Mesendoderm (in vitro differentiated cells): ENCODE results near the gene DIP2A.

Experiments
- DNase-seq: peaks from one replicate; pipeline ENCODE4 v3.0.0; 2013
- H2AK5ac ChIP-seq: 2 replicates; pipeline ENCODE4 v1.6.1; 2013; ENCODE audit warnings: low read length, inconsistent platforms
- H2BK120ac ChIP-seq: 2 replicates; pipeline ENCODE4 v1.6.1; 2013; ENCODE audit warnings: low read depth, mild to moderate bottlenecking, low read length, moderate library complexity, mixed read lengths
- H2BK15ac ChIP-seq: replicated peaks from 2 replicates; pipeline ENCODE4 v1.6.1; 2013; ENCODE audit warnings: low read depth, mild to moderate bottlenecking, moderate library complexity
- H2BK5ac ChIP-seq: 2 replicates; pipeline ENCODE4 v1.6.1; 2013; ENCODE audit warnings: low read length, inconsistent platforms
- H3K18ac ChIP-seq: 2 replicates; pipeline ENCODE4 v1.6.1; 2013; ENCODE audit warnings: mild to moderate bottlenecking, low read length, mixed read lengths
- H3K23ac ChIP-seq: one replicate; pipeline ENCODE4 v1.6.1; 2013; ENCODE audit warnings: low read length
- H3K27ac ChIP-seq: 2 replicates; pipeline ENCODE4 v1.5.1; 2013; ENCODE audit warnings: low read depth, mild to moderate bottlenecking, inconsistent platforms, low read length, moderate library complexity
- H3K27me3 ChIP-seq: 2 replicates; pipeline ENCODE4 v1.6.1; 2013; ENCODE audit warnings: low read length, control low read depth, mild to moderate bottlenecking, inconsistent platforms; ENCODE audit not compliant: insufficient read depth, poor library complexity
- H3K36me3 ChIP-seq: 2 replicates; pipeline ENCODE4 v1.6.1; 2013; ENCODE audit warnings: low read length, inconsistent platforms; ENCODE audit not compliant: control insufficient read depth, insufficient read depth
- H3K4ac ChIP-seq: one replicate; pipeline ENCODE4 v1.6.1; 2013; ENCODE audit warnings: low read depth, mild to moderate bottlenecking, low read length, moderate library complexity
- H3K4me1 ChIP-seq: 2 replicates; pipeline ENCODE4 v1.6.1; 2013; ENCODE audit warnings: low read depth, low read length, inconsistent platforms; ENCODE audit not compliant: control insufficient read depth
- H3K4me2 ChIP-seq: 2 replicates; pipeline ENCODE4 v1.6.1; 2013; ENCODE audit warnings: low read length
- H3K4me3 ChIP-seq: 2 replicates; pipeline ENCODE4 v1.5.1; 2013; ENCODE audit warnings: mild to moderate bottlenecking, low read length
- H3K56ac ChIP-seq: one replicate; pipeline ENCODE4 v1.6.1; 2013; ENCODE audit warnings: low read length
- H3K79me1 ChIP-seq: 2 replicates; pipeline ENCODE4 v1.6.1; 2013; ENCODE audit warnings: low read length, inconsistent platforms
- H3K79me2 ChIP-seq: 2 replicates; pipeline ENCODE4 v1.6.1; 2013; ENCODE audit warnings: mild to moderate bottlenecking, low read length; ENCODE audit not compliant: control insufficient read depth, insufficient read depth
- H3K9ac ChIP-seq: 2 replicates; pipeline ENCODE4 v1.6.1; 2013; ENCODE audit warnings: low read length, inconsistent platforms
- H4K5ac ChIP-seq: one replicate; pipeline ENCODE4 v1.6.1; 2013; ENCODE audit warnings: low read length
- H4K8ac ChIP-seq: one replicate; pipeline ENCODE4 v1.6.1; 2013; ENCODE audit warnings: low read depth, mild to moderate bottlenecking, control low read depth, low read length, moderate library complexity
- WGBS: extraction: QIAGEN DNeasy Blood & Tissue Kit; methylation state at CpG from one replicate; pipeline ENCODE4 v1.1.7; 2013; ENCODE audit warnings: low lambda C conversion rate, missing lambda C conversion rate; ENCODE audit not compliant: insufficient coverage; ENCODE audit errors: extremely low coverage; 5-methylcytosine and 5-hydroxymethylcytosine counted together

The DIP2A gene

DNA sequence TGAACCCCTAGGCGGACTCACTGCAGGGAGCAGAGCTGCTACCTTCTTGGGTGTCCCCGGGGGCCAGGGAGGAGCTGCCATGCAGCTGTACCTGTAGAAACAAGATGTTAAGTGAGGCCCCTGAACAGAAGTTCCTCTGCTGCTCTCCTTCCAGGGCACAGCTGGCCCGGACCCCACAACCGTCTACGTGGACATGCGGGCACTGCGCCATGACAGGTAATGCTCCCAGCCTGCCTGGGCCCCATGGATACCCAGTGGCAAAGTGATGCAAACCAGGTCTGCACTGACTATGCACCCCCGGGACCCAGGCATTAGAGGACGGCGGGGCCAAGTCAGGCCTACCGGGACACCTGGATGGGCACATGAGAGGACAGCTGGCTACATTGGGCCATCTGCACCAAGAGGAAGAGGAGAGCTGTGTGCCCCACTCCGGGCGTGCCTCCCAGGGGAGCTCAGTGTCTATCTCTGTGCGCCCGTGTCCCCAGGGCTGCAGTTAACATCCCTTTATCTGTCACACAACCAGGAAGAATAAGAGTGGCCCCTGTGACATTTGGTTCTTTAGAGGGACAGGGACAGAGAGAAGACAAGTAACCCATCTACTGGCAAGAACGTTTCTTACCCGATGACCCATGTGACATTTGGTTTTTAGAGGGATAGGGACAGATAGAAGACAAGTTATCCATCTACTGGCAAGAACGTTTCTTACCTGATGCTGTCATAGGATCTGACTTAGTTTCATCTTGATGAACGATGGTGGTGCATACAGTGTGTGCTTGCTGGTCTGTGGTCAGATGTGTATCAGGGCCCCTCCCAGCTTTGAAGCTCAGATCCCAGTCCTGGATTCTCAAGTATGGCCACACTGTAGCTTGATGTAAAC lies 102.1 kb downstream of the DIP2A start:
- DNase-seq: no peak
- Histone ChIP-seq H3K36me3 (peaks cover 3% of the 10 kb centered on the region), H3K9ac (no peak overlapping the region), H3K79me1 (no peaks in the 10 kb centered on the region), H2BK15ac (no peak overlapping the region), H2BK5ac (no peak overlapping the region), H3K27me3 (no peaks in the 10 kb centered on the region), H3K56ac (no peak overlapping the region), H3K4me1 (no peaks in the 10 kb centered on the region), H4K5ac (no peak overlapping the region), H3K18ac (no peak overlapping the region), H3K79me2 (no peaks in the 10 kb centered on the region), H2BK120ac (no peak overlapping the region), H4K8ac (no peak overlapping the region), H3K4ac (no peak overlapping the region), H3K4me3 (no peak overlapping the region), H3K23ac (no peak overlapping the region), H3K27ac (no peak overlapping the region), H2AK5ac (no peak overlapping the region), H3K4me2 (no peak overlapping the region)
- WGBS: no CpG with 5 or more reads among the region's 19 CpGs

DNA sequence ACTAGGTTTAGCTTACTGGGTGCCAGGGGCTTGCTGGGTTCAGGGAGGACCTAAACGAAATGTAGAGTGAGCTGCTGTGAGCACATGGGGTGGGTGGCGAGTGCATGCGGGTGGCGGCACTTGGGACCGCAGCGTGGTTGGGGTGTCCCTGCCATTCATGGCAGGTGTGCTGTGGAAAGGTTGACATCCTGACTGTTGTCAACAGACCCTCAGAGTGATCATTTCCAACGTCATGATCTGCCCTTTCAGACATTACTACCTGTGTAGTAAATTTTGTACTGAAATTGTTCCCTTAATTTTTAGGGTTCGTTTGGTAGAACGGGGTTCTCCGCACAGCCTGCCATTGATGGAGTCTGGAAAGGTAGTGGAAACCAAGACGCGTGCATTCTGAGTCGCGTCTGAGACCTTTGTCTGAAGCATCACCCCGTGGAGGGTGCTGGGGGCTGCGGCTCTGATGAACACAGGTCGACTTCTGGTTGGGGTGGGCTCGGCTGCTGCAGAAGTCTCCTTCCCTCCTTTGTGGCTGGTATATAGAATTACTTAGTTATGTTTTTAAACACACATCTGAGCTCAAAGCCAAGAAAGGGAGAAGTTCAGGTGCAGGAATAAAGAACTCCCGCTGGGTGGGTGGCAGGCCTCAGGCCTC lies 102.9 kb downstream of the DIP2A start:
- peaks cover 3% of the 10 kb centered on the region for H3K36me3 ChIP-seq
- no peak overlapping the region for H4K8ac ChIP-seq
- no peak overlapping the region for H2AK5ac ChIP-seq
- H4K5ac ChIP-seq: no peak overlapping the region
- no peak overlapping the region for H2BK120ac ChIP-seq
- H2BK15ac ChIP-seq: no peak overlapping the region
- H3K4me1 ChIP-seq: no peaks in the 10 kb centered on the region
- no peak overlapping the region for H3K18ac ChIP-seq
- H3K27ac ChIP-seq: no peak overlapping the region
- no peak overlapping the region for H3K4me2 ChIP-seq
- WGBS: no CpG with 5 or more reads among the region's 19 CpGs
- no peak overlapping the region for H3K9ac ChIP-seq
- DNase-seq: no peak
- H3K27me3 ChIP-seq: no peaks in the 10 kb centered on the region
- H3K79me1 ChIP-seq: no peaks in the 10 kb centered on the region
- H3K79me2 ChIP-seq: no peaks in the 10 kb centered on the region
- H3K4ac ChIP-seq: no peak overlapping the region
- no peak overlapping the region for H2BK5ac ChIP-seq
- no peak overlapping the region for H3K4me3 ChIP-seq
- no peak overlapping the region for H3K56ac ChIP-seq
- H3K23ac ChIP-seq: peak overlapping the region; percentile 24

GRCh38 chr21:46562472-46562871 lies 103.8 kb downstream of the DIP2A start:
- no peaks in the 10 kb centered on the region for H3K4me1 ChIP-seq
- no peak overlapping the region for H3K4me2 ChIP-seq
- H2BK120ac ChIP-seq: no peak overlapping the region
- H3K4ac ChIP-seq: no peak overlapping the region
- H2BK15ac ChIP-seq: no peak overlapping the region
- H3K18ac ChIP-seq: no peak overlapping the region
- no peaks in the 10 kb centered on the region for H3K79me1 ChIP-seq
- WGBS: no CpG with 5 or more reads among the region's 10 CpGs
- H3K23ac ChIP-seq: no peak overlapping the region
- no peak overlapping the region for H3K27ac ChIP-seq
- no peak overlapping the region for H4K5ac ChIP-seq
- peaks cover 6% of the 10 kb centered on the region for H3K36me3 ChIP-seq
- H3K56ac ChIP-seq: no peak overlapping the region
- no peak overlapping the region for H2BK5ac ChIP-seq
- H3K4me3 ChIP-seq: no peak overlapping the region
- no peaks in the 10 kb centered on the region for H3K79me2 ChIP-seq
- H3K27me3 ChIP-seq: no peaks in the 10 kb centered on the region
- H3K9ac ChIP-seq: no peak overlapping the region
- H4K8ac ChIP-seq: no peak overlapping the region
- no peak for DNase-seq
- no peak overlapping the region for H2AK5ac ChIP-seq

GRCh38 chr21:46562964-46563607 lies 104.4 kb downstream of the DIP2A start:
- whole genome bisulfite sequencing: no CpG with 5 or more reads among the region's 14 CpGs
- H2BK5ac ChIP-seq: no peak overlapping the region

DNA sequence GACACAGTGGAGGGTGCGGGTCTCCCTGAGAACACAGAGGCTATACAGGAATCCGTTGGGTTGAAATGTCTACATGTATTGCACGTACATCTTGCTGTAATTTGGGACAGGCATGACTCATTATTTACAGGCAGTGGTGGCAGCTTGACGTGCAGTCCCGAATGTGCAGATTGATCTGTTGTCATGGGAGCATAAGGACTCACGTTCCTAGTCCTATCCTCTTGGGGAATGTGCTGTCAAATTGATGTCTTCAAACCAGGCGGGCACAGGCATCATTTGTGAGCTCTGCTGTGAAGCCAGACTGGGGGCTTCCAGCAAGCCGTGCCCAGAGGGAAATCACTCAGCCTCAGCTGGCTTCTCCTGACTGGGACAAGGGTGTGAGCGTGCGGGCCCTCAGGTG lies 105.7 kb downstream of the DIP2A start:
- Histone ChIP-seq H2BK15ac (no peak overlapping the region), H3K4ac (no peak overlapping the region)

More at GRCh38 chr21:46562964-46563607, 104.4 kb downstream of the DIP2A start:
- H3K23ac ChIP-seq: no peak overlapping the region
- no peaks in the 10 kb centered on the region for H3K4me1 ChIP-seq
- no peak overlapping the region for H3K4me3 ChIP-seq
- H3K56ac ChIP-seq: no peak overlapping the region
- no peak overlapping the region for H2BK120ac ChIP-seq
- H3K4ac ChIP-seq: no peak overlapping the region
- H2BK15ac ChIP-seq: no peak overlapping the region
- H4K8ac ChIP-seq: no peak overlapping the region
- peaks cover 7% of the 10 kb centered on the region for H3K36me3 ChIP-seq
- H3K18ac ChIP-seq: no peak overlapping the region
- no peaks in the 10 kb centered on the region for H3K79me2 ChIP-seq
- H3K4me2 ChIP-seq: no peak overlapping the region
- no peaks in the 10 kb centered on the region for H3K27me3 ChIP-seq
- no peaks in the 10 kb centered on the region for H3K79me1 ChIP-seq
- no peak overlapping the region for H2AK5ac ChIP-seq
- no peak overlapping the region for H3K9ac ChIP-seq
- no peak overlapping the region for H4K5ac ChIP-seq
- H3K27ac ChIP-seq: no peak overlapping the region
- no peak for DNase-seq

More for the DNA sequence above, 105.7 kb downstream of the DIP2A start:
- Histone ChIP-seq H3K79me1 (no peaks in the 10 kb centered on the region), H3K56ac (no peak overlapping the region), H3K79me2 (no peaks in the 10 kb centered on the region), H3K4me3 (no peak overlapping the region), H2BK5ac (no peak overlapping the region), H3K23ac (no peak overlapping the region), H3K27me3 (no peaks in the 10 kb centered on the region), H3K18ac (no peak overlapping the region), H2BK120ac (no peak overlapping the region), H4K5ac (no peak overlapping the region), H3K4me1 (no peaks in the 10 kb centered on the region), H3K36me3 (peaks cover 7% of the 10 kb centered on the region), H4K8ac (no peak overlapping the region), H3K4me2 (no peak overlapping the region), H2AK5ac (no peak overlapping the region), H3K27ac (no peak overlapping the region), H3K9ac (no peak overlapping the region)
- no CpG with 5 or more reads among the region's 10 CpGs for WGBS
- DNase-seq: no peak
